Endodermal cell (in vitro differentiated cells): ENCODE results near the gene TBXAS1. TPM values are rescaled to one million over a fixed set of nuclear protein-coding genes. Genes with fewer than 3 reads are reported as not detected.
A peak's percentile ranks its signal among the peaks of the same experiment; 100 is the strongest.

Experiments
- DNase-seq: peaks from one replicate; pipeline ENCODE4 v3.0.0-alpha.2; 2017
- H3K27ac ChIP-seq: 2 replicates; pipeline ENCODE4 v1.5.1; 2013; ENCODE audit warnings: mild to moderate bottlenecking, low read depth, low read length, moderate library complexity
- H3K27me3 ChIP-seq: 2 replicates; pipeline ENCODE4 v1.6.1; 2013; ENCODE audit warnings: mild to moderate bottlenecking, low read length, moderate library complexity; ENCODE audit not compliant: insufficient read depth, control insufficient read depth, poor library complexity, severe bottlenecking
- H3K36me3 ChIP-seq: 2 replicates; pipeline ENCODE4 v1.7.0; 2013; ENCODE audit warnings: mild to moderate bottlenecking, low read length, moderate library complexity; ENCODE audit not compliant: control insufficient read depth, insufficient read depth
- H3K4me1 ChIP-seq: one replicate; pipeline ENCODE4 v1.7.0; 2013; ENCODE audit warnings: low read length; ENCODE audit not compliant: control insufficient read depth, insufficient read depth
- H3K4me3 ChIP-seq: 2 replicates; pipeline ENCODE4 v1.5.1; 2013; ENCODE audit warnings: mild to moderate bottlenecking, low read length, moderate library complexity
- H3K9ac ChIP-seq: 2 replicates; pipeline ENCODE4 v1.6.1; 2013; ENCODE audit warnings: mild to moderate bottlenecking, low read length, moderate library complexity; ENCODE audit not compliant: poor library complexity, severe bottlenecking; ENCODE audit errors: extremely low read depth
- H3K9me3 ChIP-seq: 2 replicates; pipeline ENCODE4 v1.6.1; 2013; ENCODE audit warnings: mild to moderate bottlenecking, low read length, moderate library complexity; ENCODE audit not compliant: control insufficient read depth
- H3K27ac Mint-ChIP-seq: 2 replicates; pipeline ENCODE4 v1.8.0; 2020; ENCODE audit warnings: mixed read lengths
- H3K27me3 Mint-ChIP-seq: 2 replicates; pipeline ENCODE4 v1.8.0; 2021; ENCODE audit warnings: mild to moderate bottlenecking, mixed read lengths; ENCODE audit not compliant: insufficient read depth
- H3K36me3 Mint-ChIP-seq: 2 replicates; pipeline ENCODE4 v1.8.0; 2020; ENCODE audit warnings: low read depth, mixed read lengths
- H3K4me1 Mint-ChIP-seq: 2 replicates; pipeline ENCODE4 v1.8.0; 2020; ENCODE audit warnings: mixed read lengths
- H3K4me3 Mint-ChIP-seq: 2 replicates; pipeline ENCODE4 v1.8.0; 2020; ENCODE audit warnings: mild to moderate bottlenecking, moderate library complexity, mixed read lengths
- H3K9me3 Mint-ChIP-seq: 2 replicates; pipeline ENCODE4 v1.8.0; 2020; ENCODE audit warnings: mild to moderate bottlenecking, mixed read lengths
- CTCF ChIP-seq: fragments of 200-600 bp; sonication (generic); conservative IDR thresholded peaks from 2 replicates; pipeline ENCODE4 v1.5.0; 2021; ENCODE audit warnings: antibody characterized with exemption, mild to moderate bottlenecking
- WGBS, 2 experiments: methylation state at CpG; one replicate each; pipeline versions ENCODE4 v1.1.5 to v1.1.7; 2013; ENCODE audit warnings: missing lambda C conversion rate in 2 of 2, mixed read lengths in 1 of 2; ENCODE audit not compliant: insufficient coverage in 1 of 2, insufficient read length in 1 of 2; 5-methylcytosine and 5-hydroxymethylcytosine counted together
- total RNA-seq, 2 donors: library from RNA; stranded (reverse); fragmentation: NEBNext Ultra II Directional in 1 of 2; extraction: Animal tissue kit (Norgen Biotek cat#: 25700) in 1 of 2; gene quantifications; 2 replicates in 1 of 2; 3 replicates in 1 of 2; pipeline ENCODE4 v1.2.1, GENCODE V29; 2021

Gene TBXAS1
- total RNA-seq, 2 donors from 2014 or later, result 7.6 to 13.5 TPM

GRCh38 chr7:140003913-140004382 is 174.9 kb downstream of the TBXAS1 start:
- no peak overlapping the region for H3K9ac ChIP-seq
- no peak overlapping the region for H3K4me3 Mint-ChIP-seq
- peaks cover 8% of the 10 kb centered on the region for H3K4me1 Mint-ChIP-seq
- H3K36me3 Mint-ChIP-seq, result no peaks in the 10 kb centered on the region
- no peaks in the 10 kb centered on the region for H3K9me3 ChIP-seq
- WGBS, 2 experiments, result 46 to 55% methylated on average over 4 to 9 of the region's 9 CpGs
- no peaks in the 10 kb centered on the region for H3K36me3 ChIP-seq
- DNase-seq, result peak; percentile 87
- no peak overlapping the region for H3K27ac Mint-ChIP-seq
- H3K4me1 ChIP-seq, result no peaks in the 10 kb centered on the region
- H3K4me3 ChIP-seq, result no peak overlapping the region
- no peaks in the 10 kb centered on the region for H3K27me3 ChIP-seq
- peak; percentile 87 for TF ChIP-seq CTCF
- peaks cover 4% of the 10 kb centered on the region for H3K27me3 Mint-ChIP-seq
- H3K9me3 Mint-ChIP-seq, result no peaks in the 10 kb centered on the region
- no peak overlapping the region for H3K27ac ChIP-seq

GRCh38 chr7:140004672-140005071 is 175.6 kb downstream of the TBXAS1 start:
- Histone ChIP-seq H3K27me3 (no peaks in the 10 kb centered on the region), H3K4me3 (no peak overlapping the region), H3K9me3 (no peaks in the 10 kb centered on the region), H3K9ac (no peak overlapping the region), H3K36me3 (no peaks in the 10 kb centered on the region), H3K4me1 (no peaks in the 10 kb centered on the region), H3K27ac (no peak overlapping the region)
- Mint-ChIP-seq H3K4me1 (peaks cover 8% of the 10 kb centered on the region), H3K9me3 (no peaks in the 10 kb centered on the region), H3K4me3 (no peak overlapping the region), H3K27me3 (peaks cover 4% of the 10 kb centered on the region), H3K27ac (no peak overlapping the region), H3K36me3 (no peaks in the 10 kb centered on the region)
- TF ChIP-seq CTCF, result no peak
- WGBS, 2 experiments, result 83 to 95% methylated on average over 1 to 6 of the region's 6 CpGs
- DNase-seq, result no peak

GRCh38 chr7:140005341-140005740 is 176.3 kb downstream of the TBXAS1 start:
- H3K9me3 ChIP-seq, result no peaks in the 10 kb centered on the region
- TF ChIP-seq CTCF, result no peak
- 96 to 97% methylated on average over 4 to 6 of the region's 7 CpGs for WGBS, 2 experiments
- Mint-ChIP-seq H3K4me1 (peaks cover 8% of the 10 kb centered on the region), H3K36me3 (no peaks in the 10 kb centered on the region), H3K9me3 (no peaks in the 10 kb centered on the region), H3K4me3 (no peak overlapping the region), H3K27me3 (peaks cover 4% of the 10 kb centered on the region), H3K27ac (no peak overlapping the region)
- no peak overlapping the region for H3K27ac ChIP-seq
- no peaks in the 10 kb centered on the region for H3K36me3 ChIP-seq
- DNase-seq, result no peak
- no peaks in the 10 kb centered on the region for H3K4me1 ChIP-seq
- H3K9ac ChIP-seq, result no peak overlapping the region
- H3K4me3 ChIP-seq, result no peak overlapping the region
- H3K27me3 ChIP-seq, result no peaks in the 10 kb centered on the region
